ENCODE results near the gene RNF169. TPM values are rescaled to one million over a fixed set of nuclear protein-coding genes. Genes with fewer than 3 reads are reported as not detected.

Gene RNF169
- total RNA-seq, 1 donor from 2014 or later = 11.7 TPM

DNA sequence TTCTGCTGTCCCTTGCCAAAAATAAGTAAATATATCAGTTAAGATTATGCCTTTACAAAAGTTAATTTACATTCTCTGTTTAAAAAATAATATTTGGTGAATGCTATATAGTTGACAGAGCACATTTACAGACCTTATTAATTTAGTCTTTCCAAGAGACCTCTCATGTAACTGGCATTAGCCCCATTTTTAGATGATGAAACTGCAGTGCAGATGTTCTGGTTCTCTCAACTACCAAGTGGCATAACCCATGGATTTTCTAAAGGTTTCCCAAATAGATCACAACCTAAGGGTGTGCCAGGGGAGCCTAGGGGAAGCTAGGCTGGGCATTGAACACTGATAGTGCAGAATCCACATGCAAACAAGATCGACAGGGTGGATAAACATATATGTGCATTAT is 88.5 kb downstream of the RNF169 start:
- TF ChIP-seq, protein P1, sequence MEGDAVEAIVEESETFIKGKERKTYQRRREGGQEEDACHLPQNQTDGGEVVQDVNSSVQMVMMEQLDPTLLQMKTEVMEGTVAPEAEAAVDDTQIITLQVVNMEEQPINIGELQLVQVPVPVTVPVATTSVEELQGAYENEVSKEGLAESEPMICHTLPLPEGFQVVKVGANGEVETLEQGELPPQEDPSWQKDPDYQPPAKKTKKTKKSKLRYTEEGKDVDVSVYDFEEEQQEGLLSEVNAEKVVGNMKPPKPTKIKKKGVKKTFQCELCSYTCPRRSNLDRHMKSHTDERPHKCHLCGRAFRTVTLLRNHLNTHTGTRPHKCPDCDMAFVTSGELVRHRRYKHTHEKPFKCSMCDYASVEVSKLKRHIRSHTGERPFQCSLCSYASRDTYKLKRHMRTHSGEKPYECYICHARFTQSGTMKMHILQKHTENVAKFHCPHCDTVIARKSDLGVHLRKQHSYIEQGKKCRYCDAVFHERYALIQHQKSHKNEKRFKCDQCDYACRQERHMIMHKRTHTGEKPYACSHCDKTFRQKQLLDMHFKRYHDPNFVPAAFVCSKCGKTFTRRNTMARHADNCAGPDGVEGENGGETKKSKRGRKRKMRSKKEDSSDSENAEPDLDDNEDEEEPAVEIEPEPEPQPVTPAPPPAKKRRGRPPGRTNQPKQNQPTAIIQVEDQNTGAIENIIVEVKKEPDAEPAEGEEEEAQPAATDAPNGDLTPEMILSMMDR (conservative IDR thresholded peaks at IDR 0.05; ENCODE audit: low read depth, low read length) = no peak
- no peak overlapping the region for H3K4me3 ChIP-seq (ENCODE audit: low read depth, low read length)
- no peak for DNase-seq (ENCODE audit: low read depth)

DNA sequence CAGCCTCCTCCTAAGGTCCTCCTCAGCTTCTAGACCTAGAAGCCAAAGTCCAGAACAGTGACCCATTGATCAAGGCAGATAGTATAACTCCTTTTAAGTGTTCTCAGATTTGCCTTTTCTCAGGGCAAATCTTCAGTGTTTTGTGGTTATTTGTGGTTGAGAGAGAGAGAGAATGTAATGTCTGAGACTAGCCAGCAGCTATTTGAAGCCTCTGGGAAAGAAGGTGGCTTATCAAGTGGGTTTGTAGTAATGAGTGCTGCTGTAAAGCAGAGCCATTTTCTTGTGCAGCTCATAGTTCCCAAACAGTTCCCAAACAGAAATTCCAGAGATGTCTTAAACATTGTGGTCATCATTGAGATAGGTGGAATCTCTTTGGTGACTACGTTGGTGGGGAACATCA is 89.5 kb downstream of the RNF169 start:
- TF ChIP-seq, protein P1 (conservative IDR thresholded peaks at IDR 0.05; ENCODE audit: low read depth, low read length) = no peak
- no peak for DNase-seq (ENCODE audit: low read depth)
- no peak overlapping the region for H3K4me3 ChIP-seq (ENCODE audit: low read depth, low read length)

DNA sequence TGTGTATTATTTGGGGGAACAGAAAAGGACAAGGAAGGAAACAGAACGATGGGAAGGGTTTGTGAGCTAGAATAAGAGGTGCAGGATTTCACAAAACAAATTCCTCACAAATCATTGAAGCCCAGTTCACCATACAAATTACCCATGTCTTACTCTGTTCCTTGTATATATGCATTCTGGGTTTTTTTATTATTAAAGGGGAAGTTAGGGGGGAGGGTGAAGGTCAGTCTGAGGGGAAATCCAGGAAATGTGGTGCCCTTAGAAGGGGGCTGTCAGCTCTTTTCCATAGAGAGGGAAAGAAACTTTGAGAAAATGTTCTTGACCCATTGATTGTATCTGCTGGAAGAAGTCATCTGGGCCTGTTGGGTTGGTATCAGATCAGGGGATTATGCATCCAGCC is 90.8 kb downstream of the RNF169 start:
- no peak overlapping the region for H3K4me3 ChIP-seq (ENCODE audit: low read depth, low read length)
- TF ChIP-seq, protein P1 (conservative IDR thresholded peaks at IDR 0.05; ENCODE audit: low read depth, low read length) = no peak
- DNase-seq (ENCODE audit: low read depth) = no peak

DNA sequence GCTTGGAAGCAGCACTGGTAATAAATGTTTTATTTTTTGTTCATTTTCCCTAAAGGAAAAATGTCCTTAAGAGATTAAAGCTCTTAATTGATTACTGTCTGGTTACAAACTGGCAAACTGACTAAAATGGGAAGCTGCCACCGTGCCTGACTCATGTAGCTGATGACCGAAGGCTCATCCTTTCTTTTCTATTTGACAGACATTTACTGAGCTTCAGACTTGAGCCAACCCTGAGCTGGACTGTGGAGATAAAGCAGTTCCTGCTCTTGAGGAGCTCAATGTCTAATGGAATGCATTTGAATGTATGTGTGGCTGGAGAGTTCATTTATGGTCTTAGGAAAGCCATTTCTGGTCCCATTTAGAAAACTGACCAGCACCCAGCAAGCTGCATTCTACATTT is 91.3 kb downstream of the RNF169 start:
- H3K4me3 ChIP-seq (ENCODE audit: low read depth, low read length) = no peak overlapping the region
- no peak for DNase-seq (ENCODE audit: low read depth)
- TF ChIP-seq, protein P1 (conservative IDR thresholded peaks at IDR 0.05; ENCODE audit: low read depth, low read length) = no peak

DNA sequence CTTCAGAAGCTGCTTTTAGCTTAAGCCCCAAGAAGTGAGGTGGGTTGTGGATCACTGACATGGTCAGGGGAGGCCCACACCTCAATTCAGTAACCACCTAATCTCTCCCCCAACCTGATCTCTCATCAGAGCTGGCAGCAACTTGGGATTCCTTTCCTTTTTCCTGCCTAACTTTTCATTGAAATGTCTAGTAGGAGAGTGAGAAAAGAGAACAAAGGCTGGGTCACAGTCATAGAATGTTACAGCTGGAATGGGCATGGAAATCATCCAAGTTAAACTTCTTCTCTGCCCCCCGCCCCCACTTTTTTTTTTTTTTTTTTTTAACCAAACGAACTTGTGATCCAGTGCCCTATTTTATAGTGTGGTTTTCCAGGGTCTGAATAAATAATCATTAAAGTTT is 91.8 kb downstream of the RNF169 start:
- DNase-seq (ENCODE audit: low read depth) = no peak
- TF ChIP-seq, protein P1 (conservative IDR thresholded peaks at IDR 0.05; ENCODE audit: low read depth, low read length) = no peak
- H3K4me3 ChIP-seq (ENCODE audit: low read depth, low read length) = no peak overlapping the region

DNA sequence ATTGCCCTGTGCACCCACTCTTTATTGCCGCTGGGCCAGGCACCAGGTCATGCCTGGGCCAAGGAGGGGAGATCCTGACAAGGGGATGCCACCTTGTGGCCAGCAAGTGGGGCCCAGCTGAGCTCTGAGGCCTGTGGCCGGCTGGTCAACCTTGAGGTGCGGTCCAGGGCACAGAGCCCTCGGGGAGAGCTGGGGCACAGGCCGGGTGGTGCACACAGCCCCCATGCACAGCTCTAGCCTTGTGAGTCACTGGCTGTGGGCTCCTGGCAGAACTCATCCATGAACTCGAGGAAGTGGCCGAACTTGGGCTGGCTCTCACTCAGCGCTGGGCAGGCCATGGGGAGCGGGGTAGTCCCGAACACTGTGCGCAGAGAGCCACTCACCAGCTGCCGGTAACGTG is 94.3 kb downstream of the RNF169 start:
- TF ChIP-seq, protein P1 (conservative IDR thresholded peaks at IDR 0.05; ENCODE audit: low read depth, low read length) = no peak
- H3K4me3 ChIP-seq (ENCODE audit: low read depth, low read length) = no peak overlapping the region
- no peak for DNase-seq (ENCODE audit: low read depth)

DNA sequence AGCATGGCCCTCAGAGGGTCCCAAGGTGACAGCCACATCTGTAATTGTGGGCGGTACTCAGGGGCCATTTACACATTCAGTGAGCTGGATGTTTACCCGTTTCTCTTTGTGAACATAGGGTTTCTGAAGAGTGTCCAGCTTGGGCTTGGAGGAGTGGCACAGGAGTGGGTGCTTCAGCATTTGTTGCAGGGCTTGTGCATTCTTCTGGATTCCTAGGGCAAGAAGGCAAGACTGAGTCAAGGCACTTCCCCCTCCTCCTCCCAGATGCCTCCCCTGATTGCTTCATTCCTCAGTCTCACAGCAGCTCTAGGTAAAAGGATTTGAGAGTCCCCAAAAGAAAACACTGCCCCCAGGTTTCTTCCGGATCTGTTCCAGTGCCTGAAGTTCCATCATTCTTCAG is 95.4 kb downstream of the RNF169 start:
- TF ChIP-seq, protein P1 (conservative IDR thresholded peaks at IDR 0.05; ENCODE audit: low read depth, low read length) = no peak
- H3K4me3 ChIP-seq (ENCODE audit: low read depth, low read length) = no peak overlapping the region
- no peak for DNase-seq (ENCODE audit: low read depth)
